NCI-H2107 treated with DMSO at 0.1 percent for 48 hours (cell line): ENCODE measurements around the gene MDM2.
"Not testable (repeated sequence)": the region's sequence is repeated elsewhere in the genome, so short reads cannot be mapped to it uniquely, and the experiment has no call there.

Experiments
- DNase-seq: peaks from one replicate; lab custom pipeline; 2025; ENCODE audit not compliant: unreplicated experiment; lab: John Stamatoyannopoulos, UW

Gene MDM2

GRCh38 chr12:68804657-68805591, 3.1 kb upstream of the MDM2 start:
- no peak for DNase-seq

GRCh38 chr12:68805592-68806120, 2.3 kb upstream of the MDM2 start:
- DNase-seq, result no peak

- no peak for DNase-seq
Observed at GRCh38 chr12:68806488-68807237, 1.3 kb upstream of the MDM2 start.

- DNase-seq, result not testable (repeated sequence)
Observed at GRCh38 chr12:68807274-68807575, 752 bp upstream of the MDM2 start.

- peak; percentile 85 for DNase-seq
Observed at GRCh38 chr12:68808388-68809189, 612 bp downstream of the MDM2 start.

- DNase-seq, result no peak
Observed at GRCh38 chr12:68809190-68810026, 1.4 kb downstream of the MDM2 start.

GRCh38 chr12:68810027-68810389, 2.0 kb downstream of the MDM2 start:
- not testable (repeated sequence) for DNase-seq

GRCh38 chr12:68811573-68811972, 3.6 kb downstream of the MDM2 start:
- not testable (repeated sequence) for DNase-seq

- no peak for DNase-seq
Observed at GRCh38 chr12:68812553-68813241, 4.7 kb downstream of the MDM2 start.

GRCh38 chr12:68813242-68813593, 5.2 kb downstream of the MDM2 start:
- no peak for DNase-seq

- DNase-seq, result no peak
Observed at GRCh38 chr12:68814490-68815231, 6.7 kb downstream of the MDM2 start.

- no peak for DNase-seq
Observed at GRCh38 chr12:68815232-68815927, 7.4 kb downstream of the MDM2 start.

GRCh38 chr12:68815928-68816800, 8.2 kb downstream of the MDM2 start:
- no peak for DNase-seq

GRCh38 chr12:68819481-68819880, 11.5 kb downstream of the MDM2 start:
- DNase-seq, result not testable (repeated sequence)

GRCh38 chr12:68821357-68822188, 13.6 kb downstream of the MDM2 start:
- no peak for DNase-seq

GRCh38 chr12:68823696-68824095, 15.7 kb downstream of the MDM2 start:
- DNase-seq, result no peak

GRCh38 chr12:68824131-68824530, 16.2 kb downstream of the MDM2 start:
- no peak for DNase-seq
